B cell (primary cell): Measurements from ENCODE around the gene RET.

Experiments
- EZH2 ChIP-seq: IDR thresholded peaks from 2 replicates; pipeline ENCODE4 v1.6.1; 2012; ENCODE audit warnings: borderline replicate concordance, low read depth, mild to moderate bottlenecking, moderate library complexity, low read length; ENCODE audit not compliant: insufficient read depth, poor library complexity, severe bottlenecking
- TF ChIP-seq, protein P1 (sequence below): fragments of 200-600 bp; IDR thresholded peaks from one replicate; pipeline ENCODE4 v1.8.0; 2022; ENCODE audit warnings: antibody characterized with exemption, mild to moderate bottlenecking

- TF ChIP-seq, protein P1, sequence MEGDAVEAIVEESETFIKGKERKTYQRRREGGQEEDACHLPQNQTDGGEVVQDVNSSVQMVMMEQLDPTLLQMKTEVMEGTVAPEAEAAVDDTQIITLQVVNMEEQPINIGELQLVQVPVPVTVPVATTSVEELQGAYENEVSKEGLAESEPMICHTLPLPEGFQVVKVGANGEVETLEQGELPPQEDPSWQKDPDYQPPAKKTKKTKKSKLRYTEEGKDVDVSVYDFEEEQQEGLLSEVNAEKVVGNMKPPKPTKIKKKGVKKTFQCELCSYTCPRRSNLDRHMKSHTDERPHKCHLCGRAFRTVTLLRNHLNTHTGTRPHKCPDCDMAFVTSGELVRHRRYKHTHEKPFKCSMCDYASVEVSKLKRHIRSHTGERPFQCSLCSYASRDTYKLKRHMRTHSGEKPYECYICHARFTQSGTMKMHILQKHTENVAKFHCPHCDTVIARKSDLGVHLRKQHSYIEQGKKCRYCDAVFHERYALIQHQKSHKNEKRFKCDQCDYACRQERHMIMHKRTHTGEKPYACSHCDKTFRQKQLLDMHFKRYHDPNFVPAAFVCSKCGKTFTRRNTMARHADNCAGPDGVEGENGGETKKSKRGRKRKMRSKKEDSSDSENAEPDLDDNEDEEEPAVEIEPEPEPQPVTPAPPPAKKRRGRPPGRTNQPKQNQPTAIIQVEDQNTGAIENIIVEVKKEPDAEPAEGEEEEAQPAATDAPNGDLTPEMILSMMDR: no peak
- no peak for TF ChIP-seq EZH2
Observed at GRCh38 chr10:43048301-43049051, 28.4 kb upstream of the RET start.
